GM12878 (cell line): ENCODE measurements around the gene CAVIN4. TPM values are rescaled to one million over a fixed set of nuclear protein-coding genes. Genes with fewer than 3 reads are reported as not detected.

Experiments
- ATAC-seq: fragments of 200-7000 bp; cut with Tn5 transposase; 3 replicates; pipeline ENCODE4 v1.9.1; 2020; ENCODE audit warnings: mild to moderate bottlenecking, moderate library complexity
- BruUV-seq: library from RNA; stranded (reverse); fragments of 400-500 nt; replicated peaks from 2 replicates; lab custom pipeline; 2021; lab: Mats Ljungman, UMichigan
- CTCF ChIA-PET: fragments of 300-600 bp; sonication (Branson Sonifier 250); formaldehyde crosslinking; extraction: SDS; loops from one replicate; lab custom pipeline; 2021; ENCODE audit warnings: inconsistent platforms; lab: Yijun Ruan, JAX
- POLR2A ChIA-PET: fragments of 350-600 bp; formaldehyde crosslinking; extraction: SDS; loops from one replicate; lab custom pipeline; 2021; ENCODE audit warnings: inconsistent platforms; lab: Charles Lee
- RAD21 ChIA-PET: fragments of 300-600 bp; sonication (Branson Sonifier 250); formaldehyde crosslinking; loops from one replicate; lab custom pipeline; 2023; ENCODE audit warnings: antibody characterized with exemption; ENCODE audit not compliant: unreplicated experiment; lab: Charles Lee
- SMC1A ChIA-PET: fragments of 300-600 bp; sonication (Branson Sonifier 250); formaldehyde crosslinking; loops from one replicate; lab custom pipeline; 2023; ENCODE audit not compliant: unreplicated experiment, uncharacterized antibody; lab: Charles Lee
- DNase-seq: peaks from one replicate; pipeline ENCODE4 v3.0.0-alpha.2; 2011; ENCODE audit warnings: low read depth, low spot score
- FAIRE-seq: peaks from 3 replicates; lab custom pipeline; 2011; peaks lifted over from hg19 to GRCh38; lab: Jason Lieb, UNC
- H2AFZ ChIP-seq: 2 replicates; pipeline ENCODE4 v1.6.0; 2011; ENCODE audit warnings: low read depth, low read length, control low read depth; ENCODE audit not compliant: control insufficient read depth
- H3K27ac ChIP-seq: 2 replicates; pipeline ENCODE4 v1.5.1; 2011; ENCODE audit warnings: control low read depth; ENCODE audit not compliant: control insufficient read depth, insufficient read depth
- H3K27me3 ChIP-seq, 2 experiments: replicated peaks in 1 of 2; 2 replicates each; pipeline versions ENCODE4 v1.6.0 to v1.6.1; 2011; ENCODE audit warnings: low read length in 1 of 2; ENCODE audit not compliant: control insufficient read depth in 2 of 2, insufficient read depth in 2 of 2
- H3K36me3 ChIP-seq, 2 experiments: 2 replicates each; pipeline ENCODE4 v1.5.1; 2011; ENCODE audit warnings: low read length in 1 of 2; ENCODE audit not compliant: control insufficient read depth in 2 of 2, insufficient read depth in 2 of 2
- H3K4me1 ChIP-seq: 2 replicates; pipeline ENCODE4 v1.6.1; 2011; ENCODE audit warnings: mild to moderate bottlenecking, low read length, moderate library complexity, mixed read lengths; ENCODE audit not compliant: control insufficient read depth, insufficient read depth
- H3K4me2 ChIP-seq: 2 replicates; pipeline ENCODE4 v1.6.0; 2011; ENCODE audit warnings: control low read depth; ENCODE audit not compliant: control insufficient read depth, insufficient read depth
- H3K4me3 ChIP-seq: fragments of 200-600 bp; sonication (generic); 2 replicates; pipeline ENCODE4 v1.5.1; 2016
- H3K79me2 ChIP-seq: 2 replicates; pipeline ENCODE4 v1.6.0; 2011; ENCODE audit warnings: low read length; ENCODE audit not compliant: control insufficient read depth, insufficient read depth
- H3K9ac ChIP-seq: 2 replicates; pipeline ENCODE4 v1.8.0; 2011; ENCODE audit warnings: low read length, control low read depth, mixed read lengths; ENCODE audit not compliant: control insufficient read depth, insufficient read depth
- H3K9me3 ChIP-seq: replicated peaks from 3 replicates; pipeline ENCODE4 v1.5.1; 2011; ENCODE audit warnings: mild to moderate bottlenecking, low read length; ENCODE audit not compliant: control insufficient read depth, insufficient read depth
- H4K20me1 ChIP-seq: 2 replicates; pipeline ENCODE4 v1.6.0; 2011; ENCODE audit not compliant: control insufficient read depth, insufficient read depth
- CBX5 ChIP-seq: sonication (generic); IDR thresholded peaks from 2 replicates; pipeline ENCODE4 v1.6.1; 2016; ENCODE audit warnings: low read depth, moderate library complexity, mild to moderate bottlenecking, inconsistent platforms
- EP300 ChIP-seq, 2 experiments: fragments of 150-350 bp in 1 of 2; IDR thresholded peaks; 2 replicates each; pipeline ENCODE4 v1.6.1; 2011 to 2012; ENCODE audit warnings: low read depth in 2 of 2, low read length in 2 of 2, borderline replicate concordance in 1 of 2, improper control_type of control experiment in 1 of 2, inconsistent platforms in 1 of 2; ENCODE audit not compliant: control insufficient read depth in 1 of 2
- ESRRA ChIP-seq: IDR thresholded peaks from 2 replicates; pipeline ENCODE4 v1.6.1; 2012; ENCODE audit warnings: mild to moderate bottlenecking, low read length, improper control_type of control experiment
- JUNB ChIP-seq: IDR thresholded peaks from 2 replicates; pipeline ENCODE4 v1.6.1; 2016; ENCODE audit warnings: antibody characterized with exemption, mild to moderate bottlenecking
- KDM1A ChIP-seq: fragments of 200-600 bp; sonication (generic); IDR thresholded peaks from 2 replicates; pipeline ENCODE4 v1.6.1; 2016; ENCODE audit warnings: borderline replicate concordance
- NBN ChIP-seq: fragments of 450-650 bp; IDR thresholded peaks from 2 replicates; pipeline ENCODE4 v1.6.1; 2016
- RFX5 ChIP-seq: IDR thresholded peaks from 2 replicates; pipeline ENCODE4 v1.6.1; 2011; ENCODE audit warnings: low read depth, low read length, improper control_type of control experiment
- SMAD1 ChIP-seq: fragments of 450-650 bp; IDR thresholded peaks from 2 replicates; pipeline ENCODE4 v1.6.1; 2018; ENCODE audit warnings: mild to moderate bottlenecking, low read depth; ENCODE audit not compliant: partially characterized antibody
- ZNF274 ChIP-seq: IDR thresholded peaks from one replicate; pipeline ENCODE4 v1.8.0; 2011; ENCODE audit not compliant: insufficient read length, insufficient read depth
- WGBS: methylation state at CpG from one replicate; pipeline ENCODE4 v1.1.6; 2016; ENCODE audit warnings: low lambda C conversion rate; ENCODE audit not compliant: insufficient replicate concordance, insufficient coverage; ENCODE audit errors: missing lambda C conversion rate; 5-methylcytosine and 5-hydroxymethylcytosine counted together
- in situ Hi-C: fragments of 300-500 bp; cut with MboI; formaldehyde crosslinking; loops from 9 replicates; pipeline ENCODE4 v1.14.3; 2018; ENCODE audit warnings: mixed read lengths
- intact Hi-C: fragments of 100-400 bp; cut with micrococcal nuclease; formaldehyde crosslinking; loops from one replicate; pipeline ENCODE4 v1.14.2; 2022; ENCODE audit not compliant: unreplicated experiment
- polyA plus RNA-seq, 11 experiments: library from polyadenylated mRNA; depleted of rRNA in 4 of 11; unstranded in 6 of 11; stranded (reverse) in 5 of 11; fragments of >200 nt; fragmentation: Nextera tagmentation in 4 of 11; fragmentation: Illumina TruSeq in 1 of 11; extraction: Ambion mirVana in 4 of 11; extraction: Trizol in 1 of 11; gene quantifications; 1 replicate in 1 of 11; 2 replicates in 10 of 11; pipeline versions ENCODE4 v1.2.1 to v1.2.3, GENCODE V29; 2011 to 2016; ENCODE audit warnings: inconsistent platforms in 2 of 11, missing spikeins in 2 of 11, low read depth in 1 of 11
- total RNA-seq, 4 experiments: library from RNA; depleted of rRNA in 3 of 4; stranded (reverse); fragments of >200 nt in 3 of 4; fragmentation: Illumina TruSeq in 1 of 4; extraction: Trizol in 1 of 4; gene quantifications; 2 replicates each; pipeline versions ENCODE4 v1.2.1 to v1.2.3, GENCODE V29; 2013 to 2021

The CAVIN4 gene
- total and polyA plus RNA-seq, 10 of the 15 experiments (the other 5 are each of a cell fraction or from before 2014, with no cell fraction given), result 0.04 to 0.13 (median 0.08) TPM; not detected in 3

DNA sequence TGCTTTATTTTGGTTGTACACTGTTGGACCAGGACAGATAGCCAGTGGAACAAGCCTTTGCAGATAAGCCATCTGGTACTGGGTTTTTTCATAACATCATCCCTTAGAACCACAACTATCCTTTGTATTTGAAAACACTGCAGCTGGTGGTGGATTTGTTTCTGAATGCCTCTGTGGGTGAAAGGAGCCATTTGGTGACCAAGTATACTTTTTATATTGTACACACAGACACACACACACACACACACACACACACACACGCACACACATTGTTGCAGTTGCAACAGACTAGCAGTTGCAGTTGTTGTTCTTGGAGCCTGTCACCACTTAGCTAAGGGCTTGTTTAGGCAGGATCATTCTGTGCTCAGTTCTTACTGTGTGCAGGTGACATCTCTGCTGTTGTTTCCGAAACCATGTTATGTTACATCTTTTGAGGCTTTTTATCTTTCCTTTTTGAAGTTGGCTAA lies 22.9 kb upstream of the CAVIN4 start:
- H3K9me3 ChIP-seq, result no peaks in the 10 kb centered on the region
- ChIA-PET CTCF (interaction anchor here (1.2 kb wide), 1 partner anchor 39 kb away, joined by 3 read pairs; no protein-coding TSS in a partner anchor), POLR2A (no interaction called here), RAD21 (interaction anchor here (0.7 kb wide), 1 partner anchor 1858 kb away, joined by 3 read pairs; no protein-coding TSS in a partner anchor), SMC1A (no interaction called here)
- H3K27ac ChIP-seq, result no peak overlapping the region
- 52% methylated on average over 2 of the region's 2 CpGs for WGBS
- TF ChIP-seq EP300 (IDR thresholded peaks at IDR 0.05; ENCODE audit: borderline replicate concordance in 1 of 2, control insufficient read depth in 1 of 2, low read depth in 2 of 2, low read length in 2 of 2) (0 out of 4 replicates have a peak, but pooled peaks of 1 of the 2 experiments have one; percentile 16), ESRRA (no peak), KDM1A (no peak), NBN (no peak), RFX5 (no peak), SMAD1 (no peak)
- H3K4me1 ChIP-seq, result peaks cover 8% of the 10 kb centered on the region
- DNase-seq, result no peak
- H2AFZ ChIP-seq, result no peak overlapping the region
- no peak for FAIRE-seq
- H3K27me3 ChIP-seq, result no peaks in the 10 kb centered on the region
- in situ Hi-C loops (no loop called here), intact Hi-C loops (no loop called here)
- no peaks in the 10 kb centered on the region for H3K36me3 ChIP-seq
- no TSS peak for BruUV-seq
- no peaks in the 10 kb centered on the region for H4K20me1 ChIP-seq
- ATAC-seq, result peak; percentile 71
- no peak overlapping the region for H3K4me2 ChIP-seq
- no peak overlapping the region for H3K9ac ChIP-seq
- no peaks in the 10 kb centered on the region for H3K79me2 ChIP-seq
- no peak overlapping the region for H3K4me3 ChIP-seq

DNA sequence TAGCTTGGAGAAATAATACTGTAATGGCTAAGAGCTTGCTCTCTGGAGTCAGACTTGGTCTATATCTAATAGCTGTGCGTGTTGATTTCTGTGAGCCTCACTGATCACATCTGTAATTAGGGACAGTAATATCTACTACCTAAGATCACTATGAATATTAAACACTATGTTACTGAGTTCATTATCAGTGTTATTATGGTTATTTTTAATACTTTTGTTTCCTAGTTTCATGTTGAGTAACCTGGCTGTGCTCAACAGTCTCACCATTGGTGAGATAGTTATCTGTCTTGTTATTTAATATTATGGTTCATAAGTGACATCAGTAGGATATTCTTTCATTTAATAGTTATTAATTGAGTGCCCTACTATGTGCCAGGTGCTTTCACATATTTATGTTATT lies 22.4 kb upstream of the CAVIN4 start:
- H3K9ac ChIP-seq, result no peak overlapping the region
- no peak overlapping the region for H2AFZ ChIP-seq
- TF ChIP-seq ZNF274 (no peak), CBX5 (no peak), JUNB (peak; percentile 51), EP300 (IDR thresholded peaks at IDR 0.05; ENCODE audit: borderline replicate concordance in 1 of 2, control insufficient read depth in 1 of 2, low read depth in 2 of 2, low read length in 2 of 2) (0 out of 4 replicates have a peak, but pooled peaks of 1 of the 2 experiments have one; percentile 0)
- CTCF ChIA-PET, result interaction anchor here (1.2 kb wide), 1 partner anchor 39 kb away, joined by 3 read pairs; no protein-coding TSS in a partner anchor
- no peaks in the 10 kb centered on the region for H4K20me1 ChIP-seq
- SMC1A ChIA-PET, result no interaction called here
- no peak overlapping the region for H3K27ac ChIP-seq
- intact Hi-C loops, result no loop called here
- in situ Hi-C loops, result no loop called here
- RAD21 ChIA-PET, result no interaction called here
- H3K79me2 ChIP-seq, result no peaks in the 10 kb centered on the region
- DNase-seq (no peak), FAIRE-seq (no peak), ATAC-seq (peak; percentile 70)
- POLR2A ChIA-PET, result no interaction called here
- H3K4me3 ChIP-seq, result no peak overlapping the region
- no peaks in the 10 kb centered on the region for H3K36me3 ChIP-seq
- H3K27me3 ChIP-seq, result no peaks in the 10 kb centered on the region
- peak overlapping the region; percentile 46; the same call in 1 of the 2 replicates for H3K4me2 ChIP-seq
- H3K4me1 ChIP-seq, result peaks cover 8% of the 10 kb centered on the region
- H3K9me3 ChIP-seq, result no peaks in the 10 kb centered on the region
- 96% methylated on average over 1 of the region's 1 CpG for WGBS
- BruUV-seq, result no TSS peak
